ENCODE results near the gene BRPF1. TPM values are rescaled to one million over a fixed set of nuclear protein-coding genes. Genes with fewer than 3 reads are reported as not detected.
"Not testable (repeated sequence)": the region's sequence is repeated elsewhere in the genome, so short reads cannot be mapped to it uniquely, and the experiment has no call there.

The BRPF1 gene
- total RNA-seq, 1 experiment from 2014 or later: 23.4 TPM

DNA sequence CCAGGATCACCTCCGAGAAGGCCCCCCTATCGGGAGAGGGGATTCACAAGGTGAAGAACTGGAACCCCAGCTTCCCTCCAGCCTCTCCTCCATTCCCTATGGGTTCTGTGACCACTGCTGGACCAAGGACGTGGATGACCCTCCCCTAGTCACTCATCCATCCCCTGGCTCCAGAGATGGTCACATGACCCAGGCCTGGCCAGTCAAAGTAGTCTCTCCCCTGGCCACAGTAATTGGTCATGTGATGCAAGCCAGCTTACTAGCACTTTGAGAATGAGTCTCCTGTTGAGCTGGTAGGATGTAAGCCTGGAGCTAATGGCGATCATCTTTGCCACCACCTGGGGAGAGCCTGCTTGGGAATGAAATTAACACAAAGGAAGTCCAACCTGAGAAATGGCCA lies 34.3 kb downstream of the BRPF1 start:
- no peak overlapping the region for H3K27ac ChIP-seq
- H3K4me1 ChIP-seq: no peaks in the 10 kb centered on the region
- H3K36me3 ChIP-seq: no peaks in the 10 kb centered on the region
- DNase-seq: no peak
- H3K9me3 ChIP-seq (replicated peaks): no peaks in the 10 kb centered on the region
- no peak overlapping the region for H3K4me3 ChIP-seq
- H3K27me3 ChIP-seq: no peaks in the 10 kb centered on the region

DNA sequence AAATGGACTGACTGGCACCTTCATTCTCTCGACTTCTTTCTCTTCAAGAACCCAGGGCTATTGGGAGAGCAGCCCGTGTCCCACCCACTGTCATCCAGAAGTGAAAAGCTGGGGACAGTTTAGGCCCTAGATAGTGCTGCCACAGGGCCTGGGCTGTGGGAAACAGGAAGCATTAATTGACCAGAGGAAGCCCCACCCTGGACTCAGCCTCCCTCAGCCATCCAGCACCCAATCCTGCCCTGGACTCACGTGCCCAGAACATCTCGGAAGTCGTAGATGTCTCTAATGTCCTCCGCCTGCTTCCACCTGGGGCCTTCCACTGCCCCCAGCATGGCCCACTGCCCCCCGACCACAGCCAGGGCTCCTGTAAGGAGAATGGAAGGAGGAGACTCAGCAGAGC lies 35.9 kb downstream of the BRPF1 start:
- Histone ChIP-seq H3K27ac (no peak overlapping the region), H3K4me3 (no peak overlapping the region)
- DNase-seq: no peak

GRCh38 chr3:9768141-9768775 lies 36.7 kb downstream of the BRPF1 start:
- Histone ChIP-seq H3K4me1 (no peaks in the 10 kb centered on the region), H3K36me3 (no peaks in the 10 kb centered on the region), H3K9me3 (replicated peaks) (no peaks in the 10 kb centered on the region), H3K4me3 (no peak overlapping the region), H3K27ac (no peak overlapping the region), H3K27me3 (no peaks in the 10 kb centered on the region)
- no peak for DNase-seq

More for the DNA sequence above, 35.9 kb downstream of the BRPF1 start:
- no peaks in the 10 kb centered on the region for H3K4me1 ChIP-seq
- no peaks in the 10 kb centered on the region for H3K9me3 ChIP-seq (replicated peaks)
- H3K27me3 ChIP-seq: no peaks in the 10 kb centered on the region
- no peaks in the 10 kb centered on the region for H3K36me3 ChIP-seq

DNA sequence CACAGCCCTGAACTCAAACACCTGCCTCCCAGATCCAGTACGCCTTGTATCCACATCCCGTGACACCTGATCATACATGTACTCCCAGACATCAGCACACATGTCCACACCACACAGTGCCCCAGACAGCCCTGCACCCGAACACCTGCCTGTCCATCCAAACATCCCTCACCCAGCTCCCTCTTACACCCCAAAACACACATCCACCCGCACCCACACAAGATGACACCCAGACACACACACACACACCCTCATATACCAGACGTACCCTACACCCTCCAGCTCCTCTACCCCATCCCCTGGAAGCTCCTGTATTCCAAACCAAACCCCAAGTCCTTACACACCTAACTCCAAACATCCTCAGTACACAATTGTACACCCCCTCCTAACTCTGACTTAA lies 37.5 kb downstream of the BRPF1 start:
- no peaks in the 10 kb centered on the region for H3K27me3 ChIP-seq
- H3K4me3 ChIP-seq: no peak overlapping the region
- no peaks in the 10 kb centered on the region for H3K4me1 ChIP-seq
- no peak overlapping the region for H3K27ac ChIP-seq
- H3K36me3 ChIP-seq: no peaks in the 10 kb centered on the region
- DNase-seq: no peak
- H3K9me3 ChIP-seq (replicated peaks): no peaks in the 10 kb centered on the region

- H3K4me1 ChIP-seq: no peaks in the 10 kb centered on the region
- H3K9me3 ChIP-seq (replicated peaks): no peaks in the 10 kb centered on the region
- no peaks in the 10 kb centered on the region for H3K36me3 ChIP-seq
- DNase-seq: peak; percentile 52 to 64
- H3K27me3 ChIP-seq: no peaks in the 10 kb centered on the region
- peak within 1 kb of the TSS; percentile 50 for H3K4me3 ChIP-seq
- no peak within 1 kb of the TSS for H3K27ac ChIP-seq
Measured at GRCh38 chr3:9769426-9770275, 38.1 kb downstream of the BRPF1 start, which contains the start of gene CAMK1. TSS of gene CAMK1 (minus strand) at chr3:9769947. CDS start at chr3:9767749, 2,198 bp downstream.

DNA sequence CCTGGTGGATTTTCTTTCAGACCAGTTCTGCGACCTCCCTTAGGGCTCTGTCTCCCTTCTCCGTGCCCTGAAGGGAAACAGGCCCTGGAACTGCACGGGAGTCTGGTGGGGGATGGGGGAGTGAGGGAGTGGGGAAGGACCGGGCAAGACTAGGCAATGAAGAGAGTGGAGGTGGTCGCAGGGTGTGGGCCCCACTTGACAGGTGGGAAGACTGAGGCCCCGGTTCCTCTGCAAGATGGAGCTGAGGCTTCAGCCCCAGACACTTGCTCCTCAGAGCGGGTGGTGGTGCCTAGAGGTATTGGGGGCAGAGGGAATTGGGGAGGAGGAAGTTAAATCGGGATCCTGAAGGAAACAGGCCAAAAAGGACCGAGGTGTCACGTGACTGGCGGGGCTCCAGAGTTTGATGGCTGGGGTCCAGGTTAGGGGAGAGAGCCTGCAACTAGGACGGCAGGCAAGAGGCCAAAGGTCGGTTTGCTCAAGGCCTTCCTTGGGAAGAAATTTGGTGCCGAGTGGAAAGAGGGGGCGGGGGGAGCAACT lies 38.8 kb downstream of the BRPF1 start:
- H3K27me3 ChIP-seq: no peaks in the 10 kb centered on the region
- no peaks in the 10 kb centered on the region for H3K4me1 ChIP-seq
- H3K9me3 ChIP-seq (replicated peaks): no peaks in the 10 kb centered on the region
- no peak overlapping the region for H3K27ac ChIP-seq
- no peak for DNase-seq
- peak overlapping the region; percentile 50; the same call in 1 of the 2 replicates for H3K4me3 ChIP-seq
- H3K36me3 ChIP-seq: no peaks in the 10 kb centered on the region

- H3K4me3 ChIP-seq; H3K27me3 ChIP-seq; H3K36me3 ChIP-seq; DNase-seq; H3K27ac ChIP-seq; H3K9me3 ChIP-seq (replicated peaks); H3K4me1 ChIP-seq: not testable (repeated sequence)
Measured at GRCh38 chr3:9771007-9771406, 39.5 kb downstream of the BRPF1 start.

GRCh38 chr3:9776896-9777693 lies 45.6 kb downstream of the BRPF1 start:
- no peak overlapping the region for H3K4me3 ChIP-seq
- no peaks in the 10 kb centered on the region for H3K4me1 ChIP-seq
- no peak overlapping the region for H3K27ac ChIP-seq
- no peaks in the 10 kb centered on the region for H3K36me3 ChIP-seq
- no peak for DNase-seq
- no peaks in the 10 kb centered on the region for H3K27me3 ChIP-seq
- no peaks in the 10 kb centered on the region for H3K9me3 ChIP-seq (replicated peaks)

- no peaks in the 10 kb centered on the region for H3K27me3 ChIP-seq
- H3K4me3 ChIP-seq: no peak overlapping the region
- DNase-seq: no peak
- H3K4me1 ChIP-seq: no peaks in the 10 kb centered on the region
- no peaks in the 10 kb centered on the region for H3K9me3 ChIP-seq (replicated peaks)
- no peaks in the 10 kb centered on the region for H3K36me3 ChIP-seq
- no peak overlapping the region for H3K27ac ChIP-seq
Measured at GRCh38 chr3:9777694-9778021, 46.1 kb downstream of the BRPF1 start.

DNA sequence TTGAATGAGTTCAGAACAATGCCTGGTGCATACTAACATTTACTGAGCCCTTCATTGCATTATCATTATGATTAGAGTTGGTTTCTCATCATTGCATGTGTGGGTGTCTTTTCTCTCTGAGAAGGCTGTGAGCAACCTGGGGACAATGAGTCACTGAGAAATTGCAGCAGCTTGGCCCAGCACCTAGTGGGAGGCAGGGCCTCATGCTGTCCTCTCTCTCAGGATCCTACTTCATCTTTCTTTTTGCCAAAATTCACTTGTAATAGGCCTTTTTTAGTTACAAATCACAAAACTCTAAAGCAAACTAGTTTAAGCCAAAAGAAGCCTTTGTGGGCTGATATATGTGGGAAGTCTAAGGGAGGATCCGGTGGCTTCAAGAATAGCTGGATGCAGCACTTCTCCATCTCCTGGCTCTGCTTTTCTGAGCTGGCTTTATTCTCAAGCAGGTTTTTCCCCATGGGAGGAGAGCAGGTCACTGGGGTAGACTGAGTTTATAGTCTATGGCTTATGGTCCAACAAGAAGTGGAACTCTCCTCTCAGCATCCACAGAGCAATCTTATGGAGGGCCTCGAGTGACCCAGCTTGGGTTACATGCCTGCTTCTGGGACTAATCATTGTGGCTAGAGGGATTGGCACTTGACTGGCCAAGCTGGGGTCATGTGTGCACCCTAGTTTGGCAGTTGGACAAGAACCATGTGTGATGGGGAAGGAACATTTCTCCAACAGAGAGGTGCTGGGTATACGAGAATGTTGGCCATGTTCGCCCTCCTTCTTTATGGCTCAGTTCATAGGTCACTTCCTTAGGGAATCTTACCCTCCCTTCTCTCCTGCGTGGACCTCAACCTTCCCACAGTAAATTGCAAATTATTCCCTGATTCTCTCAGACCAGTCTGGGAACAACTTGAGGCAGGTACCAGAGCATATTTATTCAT lies 46.9 kb downstream of the BRPF1 start:
- Histone ChIP-seq H3K4me3 (no peak overlapping the region), H3K4me1 (no peaks in the 10 kb centered on the region), H3K27ac (no peak overlapping the region), H3K9me3 (replicated peaks) (no peaks in the 10 kb centered on the region), H3K36me3 (no peaks in the 10 kb centered on the region), H3K27me3 (no peaks in the 10 kb centered on the region)
- DNase-seq: no peak

DNA sequence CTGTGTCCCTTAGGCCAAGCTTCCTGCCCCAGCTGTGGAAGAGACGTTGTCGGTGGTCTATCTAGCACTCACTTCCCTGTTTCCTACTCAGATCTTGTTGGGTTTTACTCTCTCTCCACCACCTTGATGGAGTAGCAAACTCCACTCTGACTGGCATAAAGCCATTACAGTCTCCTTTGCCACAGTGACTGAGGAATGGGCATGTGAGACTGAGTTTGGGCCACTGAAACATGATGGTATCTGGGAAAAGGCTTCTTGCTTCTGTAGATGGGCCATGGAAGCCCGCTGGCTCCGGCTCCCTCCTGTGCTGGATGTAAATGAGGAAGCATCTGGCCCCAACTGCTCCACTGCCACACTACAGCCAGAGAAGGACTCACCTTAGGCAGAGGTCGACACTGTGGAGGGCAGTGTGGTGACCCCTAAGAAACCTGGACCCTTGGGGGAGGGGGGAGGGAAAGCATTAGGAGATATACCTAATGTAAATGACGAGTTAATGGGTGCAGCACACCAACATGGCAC lies 47.6 kb downstream of the BRPF1 start:
- no peaks in the 10 kb centered on the region for H3K4me1 ChIP-seq
- 0 out of 2 replicates have a peak, but pooled peaks cover under 1% of the 10 kb centered on the region for H3K36me3 ChIP-seq
- H3K27ac ChIP-seq: no peak overlapping the region
- DNase-seq: no peak
- H3K9me3 ChIP-seq (replicated peaks): no peaks in the 10 kb centered on the region
- H3K4me3 ChIP-seq: no peak overlapping the region
- H3K27me3 ChIP-seq: no peaks in the 10 kb centered on the region

DNA sequence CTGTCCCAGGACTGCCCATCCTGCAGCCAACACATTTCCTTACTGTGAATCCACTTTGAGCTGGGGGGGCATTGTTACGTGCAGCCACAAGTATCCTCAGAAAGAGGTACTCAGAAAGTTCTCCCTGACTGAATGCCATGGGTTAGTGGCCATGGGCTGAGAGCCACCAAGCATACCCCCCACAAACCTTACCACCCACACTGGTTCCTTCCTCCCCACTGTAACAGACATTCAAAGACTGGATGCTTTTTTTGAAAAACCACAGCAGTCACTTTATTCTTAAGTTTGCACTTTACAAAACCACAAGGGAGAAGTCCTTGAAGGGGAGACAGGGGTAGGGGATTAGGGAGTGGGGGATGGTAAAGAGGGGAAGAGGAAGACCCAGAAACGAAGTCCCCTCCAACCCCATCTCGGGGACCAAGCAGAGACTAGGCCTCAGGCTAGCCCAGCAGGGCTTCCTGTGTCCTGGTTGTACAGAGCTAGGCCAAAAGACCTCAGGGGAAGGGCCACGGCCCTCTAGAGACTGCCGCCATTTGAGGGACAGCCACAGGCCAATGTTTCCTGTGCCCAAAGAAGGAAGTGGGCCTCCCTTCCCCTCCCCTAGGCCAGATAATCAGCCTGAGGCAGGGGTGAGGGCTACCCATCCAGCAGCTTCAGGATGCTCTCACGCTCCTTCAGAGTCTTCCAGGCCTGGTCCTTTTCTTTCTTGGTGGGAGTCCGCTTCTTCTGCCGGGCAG lies 48.4 kb downstream of the BRPF1 start:
- H3K27me3 ChIP-seq: no peaks in the 10 kb centered on the region
- H3K4me3 ChIP-seq: no peak overlapping the region

DNA sequence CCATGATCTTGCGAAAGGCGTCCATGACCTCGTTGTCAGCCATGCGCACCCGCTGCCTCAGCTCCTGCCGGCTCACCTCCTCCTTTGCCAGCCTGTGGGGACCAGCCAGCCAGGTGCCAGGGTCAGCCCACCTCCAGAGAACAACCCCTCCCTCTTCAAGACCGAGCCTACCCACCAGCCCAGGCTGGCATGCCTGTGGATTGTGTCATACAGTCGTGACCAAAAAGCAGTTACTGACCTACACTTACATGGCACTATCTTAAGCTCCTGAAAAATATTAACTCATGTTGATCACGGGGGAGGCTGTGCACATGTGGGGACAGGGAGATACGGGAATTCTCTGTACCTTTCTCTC lies 48.9 kb downstream of the BRPF1 start:
- H3K27me3 ChIP-seq: no peaks in the 10 kb centered on the region
- no peak overlapping the region for H3K4me3 ChIP-seq
- no peaks in the 10 kb centered on the region for H3K4me1 ChIP-seq
- DNase-seq: no peak
- no peaks in the 10 kb centered on the region for H3K9me3 ChIP-seq (replicated peaks)
- peaks cover 10% of the 10 kb centered on the region for H3K36me3 ChIP-seq
- H3K27ac ChIP-seq: no peak overlapping the region

More for the DNA sequence above, 48.4 kb downstream of the BRPF1 start:
- DNase-seq: no peak
- Histone ChIP-seq H3K9me3 (replicated peaks) (no peaks in the 10 kb centered on the region), H3K36me3 (peaks cover 5% of the 10 kb centered on the region; the same call in 1 of the 2 replicates), H3K27ac (no peak overlapping the region), H3K4me1 (no peaks in the 10 kb centered on the region)
